SHP77 (cell line): ENCODE data around the gene CHKA.

Source experiments
- DNase-seq, 2 experiments: peaks; one replicate each; lab custom pipeline; 2025; lab: John Stamatoyannopoulos, UW

Gene CHKA

GRCh38 chr11:68044145-68044813, 76.9 kb downstream of the CHKA start:
- peak; percentile 65 to 82 for DNase-seq

GRCh38 chr11:68043349-68044144, 77.6 kb downstream of the CHKA start:
- peak; percentile 45 to 71 for DNase-seq

GRCh38 chr11:68043029-68043348, 78.2 kb downstream of the CHKA start:
- DNase-seq = no peak

- DNase-seq = no peak
Measured at GRCh38 chr11:68042219-68043028, 78.8 kb downstream of the CHKA start.

- DNase-seq = no peak
Measured at GRCh38 chr11:68041617-68042218, 79.5 kb downstream of the CHKA start.

- no peak for DNase-seq
Measured at GRCh38 chr11:68040957-68041591, 80.1 kb downstream of the CHKA start.

GRCh38 chr11:68040101-68040956, 80.9 kb downstream of the CHKA start:
- peak; percentile 33 to 72 for DNase-seq

GRCh38 chr11:68039526-68040086, 81.6 kb downstream of the CHKA start:
- no peak for DNase-seq

- peak; percentile 71 to 76 for DNase-seq
Measured at GRCh38 chr11:68038718-68039525, 82.3 kb downstream of the CHKA start, which contains the start of gene TCIRG1. TCIRG1 (plus strand) TSS chr11:68039025; CDS start chr11:68041272, 2,247 bp downstream.

- DNase-seq = peak; percentile 49 to 83
Measured at GRCh38 chr11:68038226-68038717, 82.9 kb downstream of the CHKA start.

GRCh38 chr11:68037411-68038225, 83.6 kb downstream of the CHKA start:
- DNase-seq = peak in 1 of 2 experiments; percentile 40

- DNase-seq = peak; percentile 41 to 65
Measured at GRCh38 chr11:68036717-68037239, 84.4 kb downstream of the CHKA start.

GRCh38 chr11:68036141-68036716, 85.0 kb downstream of the CHKA start:
- no peak for DNase-seq

- no peak for DNase-seq
Measured at GRCh38 chr11:68035266-68035876, 85.8 kb downstream of the CHKA start.

- no peak for DNase-seq
Measured at GRCh38 chr11:68033708-68034045, 87.5 kb downstream of the CHKA start.

- no peak for DNase-seq
Measured at GRCh38 chr11:68032997-68033707, 88.0 kb downstream of the CHKA start.

GRCh38 chr11:68032003-68032402, 89.2 kb downstream of the CHKA start:
- no peak for DNase-seq
